A204.1 (cell line): ENCODE results near the gene ACOT7.

Experiments used
- FAIRE-seq: peaks from 2 replicates; lab custom pipeline; 2012; peaks lifted over from hg19 to GRCh38; lab: Jason Lieb, UNC

ACOT7 gene

DNA sequence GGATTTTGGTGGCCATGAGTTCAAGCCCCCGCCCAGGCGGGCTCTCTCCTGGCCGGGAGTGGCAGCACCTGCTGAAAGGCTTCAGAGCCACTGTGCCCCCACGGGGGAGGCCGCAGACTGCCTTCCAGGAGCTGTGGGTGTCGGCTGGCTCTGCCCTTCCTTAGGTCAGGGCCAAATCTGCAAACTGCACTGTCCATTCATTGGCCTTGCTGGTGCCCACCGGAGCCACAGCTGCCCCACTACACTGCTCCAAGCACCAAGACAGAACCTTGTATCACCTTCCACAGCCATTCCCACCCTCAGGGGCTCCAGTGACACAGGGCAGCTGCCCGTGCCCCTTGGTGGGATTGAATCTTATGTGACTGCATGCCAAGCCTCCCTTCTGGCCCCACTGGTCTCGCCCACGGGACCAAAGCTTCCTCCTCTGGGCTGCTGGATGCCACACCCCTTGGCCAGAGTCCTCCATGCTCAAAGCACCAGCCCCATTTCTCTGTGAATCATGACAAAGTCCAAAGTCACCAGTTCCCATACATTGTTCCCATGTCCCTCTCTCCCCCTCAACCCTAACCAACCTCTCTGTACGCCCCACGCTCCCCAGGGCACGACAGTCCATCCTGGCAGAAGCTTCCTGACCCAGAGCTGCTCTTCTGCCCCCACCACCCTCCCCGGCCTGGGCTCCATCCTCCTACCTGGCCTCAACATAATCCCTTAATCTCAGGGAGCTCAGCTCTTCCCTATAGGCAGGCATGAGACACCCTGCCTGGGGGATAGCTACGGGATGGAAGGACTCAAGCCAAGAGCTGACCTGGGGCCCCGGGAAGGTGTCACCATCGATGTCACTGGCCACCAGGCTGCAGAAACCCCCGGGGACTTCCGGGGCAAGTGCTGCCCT, 111.8 kb downstream of the ACOT7 start:
- no peak for FAIRE-seq

DNA sequence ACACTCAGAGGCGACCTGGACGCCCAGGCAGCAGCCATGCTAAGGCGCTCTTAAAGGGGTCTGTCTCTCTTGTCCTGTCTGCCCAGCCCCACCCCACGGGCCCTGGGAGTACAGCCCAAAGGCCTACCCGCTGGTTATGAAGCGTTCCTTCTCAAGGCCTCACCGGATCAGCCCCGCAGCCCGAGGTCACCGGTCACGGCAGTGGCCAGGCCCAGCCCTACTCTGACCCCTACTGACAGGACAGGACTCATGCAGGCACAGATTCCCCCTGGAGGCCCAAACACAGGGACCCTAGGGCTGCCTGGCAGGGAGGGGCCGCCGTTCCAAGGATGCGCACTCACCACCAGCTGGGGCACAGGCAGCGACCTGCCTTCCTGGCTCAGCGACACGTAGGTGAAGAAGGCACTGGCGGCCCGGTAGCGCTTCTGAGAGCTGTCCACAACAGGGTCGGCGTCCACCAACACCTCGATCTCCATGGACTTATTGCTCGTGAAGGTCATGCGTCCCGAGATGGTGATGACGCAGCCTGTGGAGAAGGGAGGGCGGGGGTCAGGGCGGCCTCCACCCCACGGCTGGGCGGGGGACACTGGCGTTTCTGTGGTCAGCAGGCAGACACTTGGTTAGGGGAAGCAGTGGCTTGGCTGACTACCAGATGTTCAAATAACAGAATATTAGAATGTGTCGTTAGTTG, 112.7 kb downstream of the ACOT7 start:
- no peak for FAIRE-seq

DNA sequence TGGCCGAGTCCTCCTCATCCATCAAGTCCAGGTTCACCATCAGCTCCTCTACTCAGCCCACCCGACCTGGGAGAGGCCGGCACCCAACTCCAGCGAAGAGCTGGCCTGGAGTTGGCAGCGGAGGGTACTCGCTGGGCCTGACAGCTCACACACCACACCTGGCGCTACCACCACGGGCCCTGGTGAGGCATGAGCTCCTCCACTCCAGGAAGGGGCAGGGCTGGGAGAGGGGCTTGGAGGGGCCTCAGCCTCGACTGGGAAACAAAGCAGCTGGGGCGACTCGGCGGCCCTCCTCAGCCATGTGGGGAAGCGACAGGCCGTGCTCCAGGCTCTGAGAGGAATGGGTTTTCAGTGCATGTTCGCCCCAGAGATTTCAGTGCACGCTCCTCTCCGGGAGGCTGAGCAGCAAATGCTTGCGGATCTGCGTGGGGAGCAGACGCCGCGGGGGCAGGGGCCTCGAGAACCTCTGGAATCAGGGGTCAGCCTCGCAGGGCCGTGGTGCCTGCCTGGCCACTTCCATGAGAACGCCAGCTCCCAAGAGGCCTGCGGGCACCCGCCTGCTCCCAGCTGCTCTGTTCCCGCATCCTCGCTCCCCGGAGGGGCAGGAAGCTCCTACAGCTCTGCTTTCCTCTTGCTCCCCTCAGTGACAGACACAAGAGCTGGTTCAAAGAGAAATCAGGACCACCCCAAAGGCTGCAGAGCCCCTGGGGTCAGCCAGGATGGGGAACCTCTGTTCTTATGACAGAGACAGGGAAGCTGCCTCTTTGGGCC, 113.8 kb downstream of the ACOT7 start:
- FAIRE-seq, result no peak

DNA sequence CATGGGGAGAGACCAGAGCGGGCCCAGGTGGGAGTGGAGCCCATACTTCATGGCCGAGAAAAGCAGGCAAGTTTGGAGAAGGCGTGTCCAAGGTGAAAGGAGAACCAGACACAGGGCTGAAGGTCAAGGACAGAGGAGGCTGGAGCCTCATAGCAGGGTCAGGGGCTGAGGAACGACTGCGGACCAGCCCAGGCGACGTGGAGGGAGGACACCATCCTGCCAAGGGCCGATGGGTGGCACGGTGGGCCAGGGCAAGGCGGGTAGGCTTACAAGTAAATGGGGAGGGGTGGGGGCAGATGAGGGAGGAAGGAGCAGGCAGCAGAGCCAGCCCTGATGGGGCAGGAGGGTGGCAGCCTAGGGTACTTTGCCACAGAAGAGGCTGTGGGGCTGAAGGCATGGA, 114.5 kb downstream of the ACOT7 start:
- FAIRE-seq, result no peak

DNA sequence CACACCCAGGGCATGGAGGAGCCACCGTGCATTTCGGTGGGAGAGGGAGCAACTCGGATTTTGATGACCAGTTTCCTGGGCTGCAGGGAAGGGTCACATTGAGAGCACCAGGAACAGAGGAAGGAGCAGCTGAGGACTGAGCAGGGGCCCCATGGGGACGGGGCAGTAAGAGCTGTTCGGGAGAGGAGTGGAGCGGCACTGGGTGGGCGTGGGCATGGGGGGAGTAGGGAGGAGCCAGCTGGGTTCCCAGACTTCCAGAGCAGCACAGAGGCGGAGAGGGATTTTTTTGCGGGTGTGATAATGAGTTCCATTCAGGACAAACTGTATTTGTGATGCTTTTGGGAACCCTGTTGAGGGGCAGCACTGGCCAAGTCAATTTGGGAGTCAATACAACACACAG, 115.3 kb downstream of the ACOT7 start:
- FAIRE-seq, result no peak

DNA sequence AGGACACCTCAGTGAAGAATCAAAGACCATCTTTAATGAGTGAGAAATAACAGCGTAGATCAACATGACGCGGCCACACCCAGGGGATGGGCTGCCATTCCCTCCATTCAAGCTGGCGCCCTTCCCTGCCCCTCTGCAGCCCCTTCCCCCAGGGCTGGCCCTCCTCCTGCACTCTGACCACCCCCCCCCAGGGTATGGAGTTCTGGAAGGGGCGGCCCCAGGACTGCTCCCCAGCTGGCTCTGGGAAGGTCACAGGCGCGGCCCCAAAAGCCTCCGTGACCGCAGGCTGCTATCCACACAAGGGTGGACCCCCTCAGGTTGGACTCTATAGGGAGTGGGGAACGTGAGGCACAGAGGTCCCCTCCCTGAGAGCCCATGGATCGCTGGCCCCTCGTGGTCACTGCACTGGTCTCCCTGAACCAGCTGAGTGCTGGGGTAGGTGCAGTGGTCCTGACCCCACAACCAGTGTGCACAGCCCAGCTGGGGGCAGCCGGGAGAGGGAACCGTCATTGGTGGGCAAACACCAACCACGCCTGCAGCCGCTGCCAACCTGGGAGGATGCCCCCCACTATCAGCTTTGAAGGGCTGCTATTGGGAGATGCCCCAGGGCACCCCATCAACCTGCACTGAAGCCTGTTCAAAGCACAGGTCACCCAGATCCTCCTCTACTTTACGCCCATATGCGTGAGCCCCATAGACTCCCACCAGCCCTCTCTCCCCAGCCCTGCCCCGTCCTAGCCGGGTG, 116.6 kb downstream of the ACOT7 start:
- no peak for FAIRE-seq

DNA sequence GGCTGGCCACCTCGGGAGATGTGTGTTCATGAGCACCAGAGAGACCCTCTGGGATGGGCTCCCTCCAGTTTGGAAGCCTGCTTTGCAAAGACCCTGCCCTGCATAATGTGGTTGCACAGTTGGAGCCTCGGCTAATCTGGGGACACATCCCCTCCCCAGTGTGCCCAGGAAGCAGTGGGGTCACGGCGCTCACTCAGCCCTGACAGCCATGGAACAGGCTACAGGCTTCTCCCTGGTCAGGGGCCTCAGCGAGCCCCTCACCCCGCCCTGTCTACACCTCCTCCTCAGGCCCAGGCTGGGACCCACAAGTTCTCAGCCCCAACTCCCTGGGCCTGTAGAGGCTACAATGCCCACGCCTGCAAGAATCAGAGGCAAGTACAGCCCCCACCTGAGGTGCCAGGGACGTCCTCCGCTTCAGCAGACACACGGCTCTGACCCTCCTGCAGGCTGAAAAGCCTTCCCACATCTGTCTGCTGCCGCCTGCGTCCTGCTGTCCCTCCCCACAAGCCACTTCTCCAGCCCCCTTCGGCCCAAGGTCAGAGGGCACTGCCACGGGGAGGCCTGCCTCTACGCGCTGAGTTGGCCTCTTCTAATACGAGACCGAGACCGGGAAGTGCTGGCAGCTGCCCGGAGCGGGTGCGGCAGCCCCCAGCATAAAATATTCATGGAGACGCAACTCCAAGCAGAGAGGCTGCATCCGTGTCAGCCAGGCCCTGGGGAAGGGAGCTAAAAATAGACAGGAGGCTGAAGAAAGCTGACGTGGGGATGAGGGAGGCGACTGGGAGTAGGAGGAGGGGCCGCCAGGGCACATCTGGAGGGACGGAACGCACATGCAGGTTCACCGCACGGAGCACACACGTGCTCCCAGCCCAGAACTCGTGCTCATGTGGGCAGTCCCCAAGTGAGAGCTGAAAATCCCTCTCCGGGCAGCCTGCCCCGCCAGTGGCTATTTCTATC, 117.5 kb downstream of the ACOT7 start:
- FAIRE-seq, result no peak

DNA sequence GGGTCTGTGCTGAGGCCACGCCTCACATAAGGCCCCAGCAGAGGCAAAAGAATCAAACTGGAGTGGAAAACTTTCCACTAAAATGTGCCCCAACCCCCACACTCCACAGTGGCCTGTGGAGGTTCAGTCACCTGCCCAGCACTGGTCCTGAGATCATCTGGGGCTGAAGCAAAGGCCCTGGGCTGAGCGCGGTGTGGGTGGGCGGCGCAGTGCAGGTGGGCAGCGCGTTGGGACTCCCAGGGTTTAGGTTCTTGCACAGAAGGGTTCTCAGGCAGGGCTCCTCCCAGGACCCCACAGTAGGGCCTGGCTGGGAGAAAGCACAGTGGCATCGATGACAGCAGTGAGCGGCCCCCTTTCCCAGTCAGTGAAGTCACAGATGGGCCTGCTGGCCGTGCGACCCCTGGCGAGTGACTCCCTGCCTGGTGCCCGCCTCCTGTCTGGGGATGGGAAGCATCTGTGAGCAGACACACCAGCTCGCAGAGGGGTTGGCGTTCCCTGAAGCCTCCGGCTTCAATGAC, 118.9 kb downstream of the ACOT7 start:
- no peak for FAIRE-seq

DNA sequence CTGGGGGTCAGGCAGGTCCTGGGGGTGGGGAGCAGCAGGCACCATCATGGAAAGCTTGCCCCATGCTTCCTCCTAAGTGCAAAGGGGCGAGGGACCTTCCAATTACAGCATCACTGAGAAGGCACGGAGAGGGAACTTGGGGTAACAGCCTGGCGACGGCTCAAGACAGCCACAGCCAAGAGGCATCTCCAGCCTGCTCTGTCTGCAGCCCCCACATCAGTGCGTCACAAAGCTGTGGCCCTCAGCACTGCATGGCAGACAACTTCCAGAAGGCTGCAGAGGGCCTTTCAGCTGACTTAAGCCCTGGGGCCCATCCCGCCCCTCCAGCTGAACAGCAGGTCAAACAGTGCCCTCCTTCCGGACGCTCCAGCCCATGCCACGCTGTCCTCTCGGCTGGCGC, 119.5 kb downstream of the ACOT7 start:
- no peak for FAIRE-seq

DNA sequence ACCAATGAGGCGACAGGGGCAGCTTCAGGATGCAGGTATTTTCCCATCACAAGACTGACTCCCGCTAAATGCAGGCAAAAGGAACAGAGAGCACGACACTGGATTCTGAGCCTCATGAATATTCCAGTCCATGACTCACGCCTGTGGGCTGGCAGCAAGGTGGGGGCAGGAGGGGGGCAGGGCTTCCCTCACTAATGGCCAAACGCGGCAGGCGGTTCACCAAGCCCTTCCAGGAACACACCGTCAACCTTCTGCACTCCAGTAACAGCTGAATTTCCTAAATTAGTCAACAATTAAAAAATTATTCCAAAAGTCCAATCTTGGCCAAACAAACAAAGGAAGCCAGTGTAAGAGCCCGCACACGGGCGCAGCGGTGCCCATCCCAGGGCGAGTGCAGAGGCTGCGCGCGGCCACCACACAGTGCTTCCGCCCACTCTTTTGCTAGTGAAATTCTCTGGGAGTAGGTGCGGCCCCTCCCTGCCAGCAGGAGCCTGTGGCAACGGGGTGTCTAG, 120.1 kb downstream of the ACOT7 start:
- FAIRE-seq, result no peak

DNA sequence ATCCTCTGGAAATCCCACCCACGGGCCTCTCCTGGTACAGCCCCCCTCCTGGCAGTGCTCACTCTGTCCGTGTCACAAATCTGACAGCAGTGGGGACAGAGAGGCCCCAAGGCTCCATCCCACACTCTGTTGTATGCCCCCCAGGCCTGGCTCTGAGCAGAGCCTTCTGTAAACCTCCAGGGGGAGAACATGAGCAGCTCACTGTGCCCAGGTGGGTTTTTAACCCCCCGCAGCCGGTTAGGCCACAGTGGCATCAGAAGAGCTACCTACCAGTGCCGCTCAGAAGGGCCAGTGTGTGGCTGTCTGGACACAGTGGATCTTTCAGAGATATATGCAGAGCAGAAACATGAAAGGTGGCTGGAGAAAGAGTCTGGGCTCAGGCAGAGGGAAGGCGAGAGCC, 120.7 kb downstream of the ACOT7 start:
- FAIRE-seq, result no peak

DNA sequence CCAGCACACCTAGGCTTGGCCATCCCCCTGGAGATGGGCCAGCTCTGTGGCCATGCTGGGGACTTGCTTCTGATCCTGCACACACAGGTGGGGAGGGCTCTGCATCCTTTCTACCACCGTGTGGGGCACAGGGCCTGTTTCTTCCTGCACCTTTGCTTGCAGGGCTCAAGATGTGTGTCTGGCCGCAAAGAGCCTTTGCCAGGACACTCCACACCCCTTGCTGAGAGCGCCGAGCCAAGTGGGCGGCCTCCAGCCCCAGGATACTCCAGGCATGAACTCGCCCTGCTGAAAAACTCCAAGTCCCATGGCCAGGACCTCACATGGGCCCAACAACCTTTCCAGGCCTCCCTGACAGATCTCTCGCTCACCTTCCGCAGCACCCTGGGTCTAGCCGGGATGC, 121.1 kb downstream of the ACOT7 start:
- FAIRE-seq, result no peak

DNA sequence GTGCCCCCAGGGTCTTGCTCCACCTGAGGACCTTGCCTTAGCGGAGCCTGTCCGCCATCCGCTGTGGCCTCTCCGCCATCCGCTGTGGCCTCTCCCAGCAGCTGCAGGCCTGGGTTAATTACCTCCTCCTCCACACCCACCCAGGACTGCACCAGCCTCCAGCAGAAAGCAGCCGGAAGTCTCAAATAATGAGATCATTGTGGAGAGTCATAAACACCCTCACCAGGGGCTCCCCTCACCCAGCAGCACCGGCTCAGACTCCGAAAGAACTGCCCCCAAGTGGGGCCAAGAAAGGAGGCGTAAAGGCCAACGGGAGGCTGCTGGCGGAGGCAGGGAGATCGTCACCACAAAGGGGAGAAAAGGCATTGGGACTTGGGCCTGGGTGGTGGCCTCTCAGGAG, 122.0 kb downstream of the ACOT7 start:
- FAIRE-seq, result no peak

DNA sequence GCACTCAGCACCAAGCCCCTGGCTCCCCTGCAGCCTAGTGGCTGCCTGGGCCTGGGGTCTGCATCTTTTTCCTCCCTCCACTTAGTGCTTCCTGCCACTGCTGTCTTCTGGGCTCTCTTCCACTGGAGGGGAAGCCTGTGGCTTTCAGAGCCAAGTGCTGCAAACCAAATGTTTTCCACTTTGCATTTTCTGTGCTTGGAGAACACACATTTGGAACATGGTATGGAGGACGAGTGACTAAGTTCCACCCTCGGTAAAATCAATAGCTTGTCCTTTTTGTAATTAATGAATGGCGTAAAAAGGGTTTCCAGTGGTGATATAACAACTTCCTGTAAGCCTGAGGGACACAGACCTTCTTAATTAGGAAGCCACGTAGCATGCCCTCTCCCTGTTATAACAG, 122.6 kb downstream of the ACOT7 start:
- FAIRE-seq, result no peak

DNA sequence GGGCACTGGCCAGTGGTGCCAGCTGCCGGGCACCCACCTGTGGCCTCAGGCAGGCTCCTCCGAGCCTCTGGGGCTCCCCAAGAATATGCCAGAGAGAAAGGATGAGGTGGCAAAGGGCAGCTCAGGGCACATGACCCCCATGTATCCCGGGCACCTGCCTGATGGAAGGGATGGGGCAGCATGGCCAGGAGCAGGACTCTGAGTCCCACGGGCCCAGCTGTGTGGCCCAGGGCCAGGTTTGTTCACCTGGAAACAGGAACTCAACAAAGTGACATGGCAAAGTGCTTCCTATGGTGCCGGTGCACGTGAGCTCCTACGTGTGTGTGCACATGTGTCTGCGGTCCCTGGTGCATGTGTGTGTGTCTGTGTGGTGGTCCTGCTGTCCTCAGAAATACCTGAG, 123.2 kb downstream of the ACOT7 start:
- FAIRE-seq, result no peak

DNA sequence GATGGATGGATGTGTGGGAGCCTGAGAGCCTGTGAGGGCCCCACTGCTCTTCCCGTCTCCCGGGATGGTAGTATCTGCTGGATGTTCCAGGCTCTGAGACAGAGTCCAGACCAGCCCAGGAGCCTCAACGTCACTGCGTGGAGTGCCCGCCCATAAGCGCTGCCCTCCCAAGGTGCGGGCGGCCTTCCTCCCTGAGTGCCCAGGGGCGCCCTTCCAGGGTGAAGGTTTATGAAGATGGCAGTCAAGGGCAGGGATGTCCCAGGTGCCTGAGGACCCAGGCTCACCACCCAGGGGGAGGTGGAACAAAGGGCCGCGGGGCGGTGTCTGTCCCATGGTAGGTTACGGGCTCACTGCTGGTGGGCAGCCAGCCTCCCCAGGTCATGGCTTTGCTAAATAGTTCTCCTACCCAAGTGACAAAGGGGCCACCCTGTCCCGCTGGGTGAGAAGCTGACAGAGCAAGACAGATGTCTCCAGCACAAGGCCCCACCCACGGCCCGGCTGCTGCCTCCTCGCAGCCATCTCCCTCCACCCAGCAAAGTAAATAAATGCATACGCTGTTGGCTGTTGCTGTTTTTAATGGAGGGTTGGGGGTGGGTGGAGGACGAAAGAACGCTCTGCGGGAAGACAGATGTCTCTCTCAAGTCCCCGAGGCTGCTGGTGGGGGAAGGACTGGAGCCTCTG, 123.7 kb downstream of the ACOT7 start:
- no peak for FAIRE-seq

DNA sequence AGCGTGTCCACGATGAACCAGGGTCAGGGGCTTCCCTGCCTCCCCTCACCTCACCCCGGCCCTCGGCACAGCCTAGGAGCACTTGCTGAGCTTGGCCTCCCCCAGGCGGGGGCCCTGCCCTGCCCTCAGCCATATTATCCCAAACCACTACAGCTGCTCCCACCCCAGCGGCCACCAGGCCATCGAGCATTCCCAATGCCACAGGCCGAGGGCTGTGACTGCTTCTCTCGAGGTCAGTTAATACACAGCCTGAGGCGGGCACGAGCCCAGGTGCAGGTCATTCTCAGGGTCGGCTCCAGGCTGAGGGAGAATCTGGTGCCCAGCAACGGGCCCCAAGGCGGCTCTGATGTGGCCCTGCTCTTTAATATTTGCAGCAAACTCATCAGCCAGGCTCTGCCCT, 124.3 kb downstream of the ACOT7 start:
- FAIRE-seq, result no peak

DNA sequence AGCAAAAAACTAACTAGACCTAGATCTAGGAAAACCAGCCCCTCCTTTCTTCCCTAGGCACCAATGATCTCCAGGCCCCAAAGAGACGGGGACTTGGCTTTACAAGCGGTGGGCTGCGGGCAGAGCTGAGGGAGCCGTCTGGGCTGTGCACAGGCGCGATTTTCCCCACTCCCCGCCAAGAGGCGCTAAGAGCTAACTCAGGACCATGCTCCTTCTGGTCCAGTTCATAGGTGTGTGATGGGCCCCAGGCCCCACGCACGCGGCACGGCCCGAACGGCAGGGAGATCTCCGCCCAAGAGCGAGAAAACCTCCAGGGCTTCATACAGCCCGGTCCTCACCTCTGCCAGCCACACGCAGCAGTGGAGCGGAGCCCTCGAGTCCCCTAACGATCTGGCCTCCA, 125.2 kb downstream of the ACOT7 start:
- no peak for FAIRE-seq

DNA sequence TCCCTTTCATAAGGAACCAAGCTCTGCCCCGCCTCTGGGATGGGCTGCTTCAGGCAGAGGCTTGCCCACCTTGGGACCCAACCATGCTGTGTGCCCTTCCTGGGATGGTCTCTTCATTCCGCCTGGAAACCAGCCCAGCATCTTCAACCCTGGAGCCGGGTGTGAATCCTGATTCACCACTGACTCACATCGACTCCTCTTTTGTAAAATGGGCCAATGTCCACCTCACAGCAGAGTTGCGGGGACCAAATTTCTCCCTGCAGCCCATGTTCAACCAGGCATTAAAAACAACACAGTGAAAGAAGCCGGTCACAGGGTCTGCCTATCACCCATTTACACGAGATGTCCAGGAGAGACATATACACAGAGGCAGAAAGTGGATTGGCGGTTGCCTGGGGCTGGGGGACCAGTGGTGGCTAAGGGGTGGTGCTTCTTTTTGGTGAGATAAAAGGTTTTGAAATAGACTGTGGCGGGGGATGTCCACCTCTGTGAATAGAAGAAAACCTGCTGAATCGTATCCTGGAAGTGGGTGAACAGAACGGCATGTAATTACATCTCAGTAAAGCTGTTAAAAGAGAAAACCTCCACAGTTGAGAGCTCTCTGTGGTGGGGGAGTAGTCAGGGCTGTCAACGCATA, 125.8 kb downstream of the ACOT7 start:
- FAIRE-seq, result no peak

DNA sequence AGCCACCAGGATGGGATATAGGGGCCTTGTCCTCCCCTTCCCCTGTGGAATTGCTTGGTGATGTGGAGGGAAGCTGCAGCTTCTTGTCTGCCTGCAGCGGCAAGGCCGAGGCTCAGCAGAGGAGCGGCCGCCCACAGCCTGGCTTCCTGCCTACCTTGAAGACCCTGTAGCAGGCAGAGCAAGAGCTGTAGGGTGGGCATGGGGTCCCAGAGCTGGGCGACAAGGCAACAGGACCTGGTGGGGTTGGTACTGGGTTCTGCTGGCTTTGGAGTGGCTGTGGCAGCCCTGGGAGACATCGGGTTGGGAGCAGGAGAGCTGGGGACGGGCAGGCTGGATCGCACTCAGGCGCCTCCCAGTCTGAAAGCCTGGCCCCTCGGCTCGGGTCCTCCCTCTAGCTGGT, 126.9 kb downstream of the ACOT7 start:
- FAIRE-seq, result no peak
